GM13976 (cell line): ENCODE measurements around the gene UTS2B.

ENCODE experiments used
- DNase-seq: peaks from one replicate; pipeline ENCODE4 v3.0.0; 2012; ENCODE audit warnings: low spot score
- in situ Hi-C: fragments of 300-500 bp; cut with MboI; formaldehyde crosslinking; loops from one replicate; pipeline ENCODE4 v1.12.0; 2022; ENCODE audit warnings: low sequenced_read_pairs, mixed read lengths, inconsistent platforms; ENCODE audit not compliant: unreplicated experiment
- TF ChIP-seq, protein P1 (sequence below): IDR thresholded peaks from 2 replicates; pipeline ENCODE4 v1.5.1; 2012; ENCODE audit warnings: borderline replicate concordance, mild to moderate bottlenecking; ENCODE audit not compliant: insufficient read depth; ENCODE audit errors: extremely low read depth, missing control alignments, control extremely low read depth

Gene UTS2B

DNA sequence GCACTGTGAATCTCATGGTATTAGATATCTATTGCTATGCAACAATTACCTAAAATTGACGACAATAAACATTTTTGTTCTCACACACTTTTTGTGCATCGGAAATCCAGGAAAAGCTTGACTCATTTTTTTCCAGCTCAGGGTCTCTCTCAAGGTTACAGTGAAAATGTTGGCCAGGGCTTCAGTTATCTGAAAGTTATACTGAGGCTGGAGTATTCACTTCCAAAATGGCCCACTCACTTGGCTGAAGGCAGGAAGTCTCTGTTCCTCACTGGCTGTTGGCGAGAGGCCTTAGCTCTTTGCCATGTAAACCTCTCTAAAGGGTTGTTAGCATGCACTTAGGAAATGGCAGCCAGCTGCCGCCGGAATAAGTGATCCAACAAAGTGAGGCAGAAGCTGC is 89.8 kb downstream of the UTS2B start:
- TF ChIP-seq, protein P1, sequence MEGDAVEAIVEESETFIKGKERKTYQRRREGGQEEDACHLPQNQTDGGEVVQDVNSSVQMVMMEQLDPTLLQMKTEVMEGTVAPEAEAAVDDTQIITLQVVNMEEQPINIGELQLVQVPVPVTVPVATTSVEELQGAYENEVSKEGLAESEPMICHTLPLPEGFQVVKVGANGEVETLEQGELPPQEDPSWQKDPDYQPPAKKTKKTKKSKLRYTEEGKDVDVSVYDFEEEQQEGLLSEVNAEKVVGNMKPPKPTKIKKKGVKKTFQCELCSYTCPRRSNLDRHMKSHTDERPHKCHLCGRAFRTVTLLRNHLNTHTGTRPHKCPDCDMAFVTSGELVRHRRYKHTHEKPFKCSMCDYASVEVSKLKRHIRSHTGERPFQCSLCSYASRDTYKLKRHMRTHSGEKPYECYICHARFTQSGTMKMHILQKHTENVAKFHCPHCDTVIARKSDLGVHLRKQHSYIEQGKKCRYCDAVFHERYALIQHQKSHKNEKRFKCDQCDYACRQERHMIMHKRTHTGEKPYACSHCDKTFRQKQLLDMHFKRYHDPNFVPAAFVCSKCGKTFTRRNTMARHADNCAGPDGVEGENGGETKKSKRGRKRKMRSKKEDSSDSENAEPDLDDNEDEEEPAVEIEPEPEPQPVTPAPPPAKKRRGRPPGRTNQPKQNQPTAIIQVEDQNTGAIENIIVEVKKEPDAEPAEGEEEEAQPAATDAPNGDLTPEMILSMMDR, result no peak
- no peak for DNase-seq
- in situ Hi-C loops, result loop anchor here (10.0 kb wide), 1 partner anchor 94 kb away; the partner anchor contains the start of gene UTS2B

DNA sequence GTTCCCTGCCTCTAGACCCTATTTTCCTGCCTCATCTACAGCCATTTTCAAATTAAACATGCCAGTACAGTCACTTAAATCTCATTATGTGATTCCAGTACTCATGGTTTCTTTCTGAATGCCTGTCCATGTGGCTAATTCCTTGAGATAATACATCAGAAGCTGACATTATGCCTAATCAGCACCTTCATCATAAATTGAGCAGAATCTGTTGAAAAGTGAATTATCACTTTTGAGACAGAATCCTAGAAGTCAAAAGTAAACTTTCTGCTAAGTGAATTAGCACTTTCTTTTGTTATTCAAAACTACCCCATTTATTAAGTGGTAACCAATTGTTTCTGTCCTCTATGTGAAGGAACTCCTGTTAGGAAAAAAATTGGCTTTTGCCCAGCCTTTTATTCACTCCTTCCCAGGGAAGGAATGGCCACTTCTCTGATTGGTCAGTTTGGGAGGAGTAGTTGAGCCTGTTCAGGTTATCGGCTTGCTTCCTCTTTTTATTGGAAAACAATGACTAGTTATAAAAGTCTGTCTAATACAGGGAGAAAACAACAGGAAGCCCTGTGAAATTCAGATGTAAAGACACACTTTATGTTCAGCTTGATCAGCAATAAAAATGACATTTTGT is 90.8 kb downstream of the UTS2B start:
- DNase-seq, result no peak
- in situ Hi-C loops, result loop anchor here (10.0 kb wide), 1 partner anchor 95 kb away; the partner anchor contains the start of gene UTS2B
- TF ChIP-seq, protein P1, result no peak

DNA sequence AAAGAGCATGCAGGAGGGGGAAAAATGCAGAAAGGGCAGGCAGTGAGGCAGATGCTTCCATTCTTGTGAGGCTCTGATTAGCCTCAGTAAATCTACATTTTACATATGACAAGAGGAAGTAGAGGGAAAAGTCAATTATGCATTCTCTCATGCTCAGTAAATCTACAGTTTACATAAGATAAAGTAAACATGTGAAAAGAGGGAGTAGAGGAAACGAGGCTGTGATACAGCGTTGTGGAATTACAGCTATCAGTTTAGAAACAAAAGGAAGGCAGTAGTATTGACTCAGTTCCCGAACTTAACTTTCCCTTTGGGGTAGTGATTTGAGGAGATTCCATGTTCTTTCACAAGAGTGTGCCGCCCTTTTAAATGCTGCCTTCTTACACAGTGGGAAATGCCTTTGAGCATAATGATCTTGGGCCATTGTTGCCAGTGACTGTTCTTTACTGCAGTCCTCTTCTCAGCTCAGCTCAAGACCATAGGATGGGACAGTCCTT is 92.0 kb downstream of the UTS2B start:
- TF ChIP-seq, protein P1, result no peak
- in situ Hi-C loops, result no loop called here
- no peak for DNase-seq

DNA sequence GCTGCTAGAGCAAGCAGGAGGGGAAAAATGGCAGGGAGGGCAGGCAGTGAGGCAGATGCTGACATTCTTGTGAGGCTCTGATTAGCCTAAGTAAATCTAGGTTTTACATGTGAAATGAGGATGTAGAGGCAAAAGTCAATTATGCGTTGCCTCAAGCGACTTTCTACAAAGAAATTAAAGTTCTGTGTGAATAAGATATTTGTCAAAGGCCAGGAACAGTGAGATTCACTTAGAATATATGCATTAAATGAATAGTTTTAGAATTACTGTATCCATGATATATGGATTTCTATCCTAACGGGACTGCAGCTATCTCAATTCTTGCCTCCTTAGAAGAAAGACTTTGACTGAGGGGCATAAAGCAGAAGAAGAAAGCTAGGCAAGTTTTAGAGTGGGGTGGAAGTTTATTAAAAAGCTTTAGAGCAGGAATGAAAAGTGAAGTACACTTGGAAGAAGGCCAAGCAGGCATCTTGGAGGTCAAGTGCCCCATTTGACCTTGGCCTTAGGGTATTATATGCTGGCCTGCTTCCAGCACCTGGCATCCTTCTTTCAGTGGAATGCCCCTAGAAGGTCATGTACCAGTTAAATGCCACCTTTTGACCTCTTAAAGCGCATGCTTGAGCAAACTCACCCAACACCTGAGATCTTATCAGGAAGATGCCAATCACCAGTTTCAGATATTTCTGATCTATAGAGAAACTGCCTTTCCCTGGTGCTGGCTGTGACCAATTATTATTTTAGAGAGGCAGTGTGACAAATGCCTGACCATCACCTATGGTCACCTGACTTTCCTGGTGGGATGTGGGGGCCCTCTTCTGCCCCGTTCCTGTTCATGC is 93.1 kb downstream of the UTS2B start:
- in situ Hi-C loops, result no loop called here
- DNase-seq, result no peak
- TF ChIP-seq, protein P1, result no peak

DNA sequence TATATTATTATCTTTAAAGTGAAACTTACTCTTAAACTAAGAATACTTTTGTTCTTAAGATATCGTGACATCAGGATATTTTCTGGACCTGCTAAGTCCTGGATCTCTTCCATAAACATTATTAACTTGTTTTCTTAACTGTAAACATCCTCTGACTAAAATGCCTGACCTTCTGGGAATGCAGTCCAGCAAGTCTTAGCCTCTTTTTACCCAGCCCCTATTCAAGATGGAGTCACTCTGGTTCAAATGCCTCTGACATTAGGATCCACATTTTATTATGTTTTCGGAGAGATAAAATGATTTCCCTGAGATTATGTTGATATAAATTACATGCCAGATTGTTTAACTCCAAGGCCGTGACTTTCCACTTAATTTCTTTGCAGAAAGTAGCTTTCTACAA is 93.7 kb downstream of the UTS2B start:
- in situ Hi-C loops, result no loop called here
- no peak for DNase-seq
- TF ChIP-seq, protein P1, result no peak

DNA sequence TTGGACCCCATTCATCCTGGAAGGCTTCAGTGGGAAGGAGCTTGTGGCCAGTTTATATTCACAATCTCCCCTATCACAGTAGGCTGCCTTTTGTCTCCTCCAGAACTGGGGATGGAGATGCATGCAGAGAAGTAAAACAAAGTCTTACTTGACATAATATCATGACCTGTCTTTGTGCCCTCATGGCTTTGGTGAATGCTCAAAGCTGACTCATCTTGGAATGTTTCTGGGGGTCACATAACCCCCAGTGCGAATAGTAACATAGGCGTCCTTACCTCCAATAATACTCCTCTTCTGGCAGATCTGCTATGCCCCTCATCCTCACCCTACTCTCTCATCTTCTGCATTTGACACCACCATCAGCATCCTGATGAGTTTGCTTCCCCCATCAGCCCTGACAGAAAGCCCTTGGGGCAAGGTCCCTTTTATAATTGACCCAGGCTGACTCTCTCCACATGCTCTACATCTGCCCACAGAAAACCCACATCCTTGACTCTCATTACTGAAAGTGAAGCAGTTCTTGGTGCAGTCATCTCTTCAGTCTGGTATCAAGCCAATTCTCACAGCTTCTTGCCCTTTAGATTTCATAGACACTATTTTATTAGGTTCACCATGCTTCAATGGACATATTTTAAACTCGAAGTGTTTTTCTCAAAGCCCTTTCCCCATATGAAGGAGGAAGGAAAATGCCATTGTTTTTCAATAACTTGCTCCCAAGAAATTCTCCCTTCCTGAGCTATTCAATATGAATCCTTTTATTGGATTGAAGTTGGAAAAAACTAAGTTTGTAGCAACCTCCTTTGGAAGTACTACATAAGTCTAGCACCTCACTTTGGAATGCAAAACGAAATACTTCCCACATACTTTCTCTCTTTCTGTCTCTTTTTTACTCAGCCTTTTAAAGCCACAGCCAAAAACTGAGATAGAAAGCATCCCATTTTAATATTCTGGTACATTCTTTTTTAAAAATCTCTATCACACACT is 94.7 kb downstream of the UTS2B start:
- in situ Hi-C loops, result no loop called here
- DNase-seq, result peak; percentile 74
- TF ChIP-seq, protein P1, result no peak
